Limb (tissue), 2 donors: ENCODE results near the gene IMPA2.
A peak's percentile ranks its signal among the peaks of the same experiment; 100 is the strongest.
"Not testable (repeated sequence)": the region's sequence is repeated elsewhere in the genome, so short reads cannot be mapped to it uniquely, and the experiment has no call there.

Experiments used
- DNase-seq, 2 donors: peaks; one replicate each; pipeline ENCODE4 v3.0.0-alpha.2; 2016; ENCODE audit errors: extremely low spot score in 2 of 2

IMPA2 gene

GRCh38 chr18:11962597-11962996, 18.7 kb upstream of the IMPA2 start:
- no peak for DNase-seq

GRCh38 chr18:11963991-11964484, 17.3 kb upstream of the IMPA2 start:
- no peak for DNase-seq

- DNase-seq: no peak
Measured at GRCh38 chr18:11969904-11970835, 11.1 kb upstream of the IMPA2 start.

- not testable (repeated sequence) for DNase-seq
Measured at GRCh38 chr18:11970836-11971226, 10.5 kb upstream of the IMPA2 start.

- no peak for DNase-seq
Measured at GRCh38 chr18:11972371-11973174, 8.7 kb upstream of the IMPA2 start.

- DNase-seq: no peak
Measured at GRCh38 chr18:11974741-11975325, 6.5 kb upstream of the IMPA2 start.

- DNase-seq: no peak
Measured at GRCh38 chr18:11975723-11976122, 5.6 kb upstream of the IMPA2 start.

- no peak for DNase-seq
Measured at GRCh38 chr18:11976315-11977152, 4.8 kb upstream of the IMPA2 start.

- no peak for DNase-seq
Measured at GRCh38 chr18:11977153-11977466, 4.2 kb upstream of the IMPA2 start.

GRCh38 chr18:11978956-11979355, 2.4 kb upstream of the IMPA2 start:
- no peak for DNase-seq

- no peak for DNase-seq
Measured at GRCh38 chr18:11980163-11980493, 1.2 kb upstream of the IMPA2 start.

- peak; percentile 94 to 99 for DNase-seq
Measured at GRCh38 chr18:11980494-11981191, 664 bp upstream of the IMPA2 start.

- DNase-seq: no peak
Measured at GRCh38 chr18:11981543-11982366, 448 bp downstream of the IMPA2 start.

- no peak for DNase-seq
Measured at GRCh38 chr18:11982981-11983380, 1.7 kb downstream of the IMPA2 start.

GRCh38 chr18:11983592-11983991, 2.3 kb downstream of the IMPA2 start:
- DNase-seq: no peak

GRCh38 chr18:11984091-11984490, 2.8 kb downstream of the IMPA2 start:
- no peak for DNase-seq

- no peak for DNase-seq
Measured at GRCh38 chr18:11985586-11985985, 4.3 kb downstream of the IMPA2 start.

- no peak for DNase-seq
Measured at GRCh38 chr18:11986061-11986460, 4.8 kb downstream of the IMPA2 start.

GRCh38 chr18:11987527-11987926, 6.2 kb downstream of the IMPA2 start:
- no peak for DNase-seq

GRCh38 chr18:11989174-11989573, 7.9 kb downstream of the IMPA2 start:
- DNase-seq: no peak
